Mucosa of rectum (tissue), 2 donors: ENCODE results near the gene IQGAP1.

Source experiments
- H3K27ac ChIP-seq, 2 donors: one replicate each; pipeline ENCODE4 v1.7.0; 2013; ENCODE audit warnings: inconsistent platforms in 2 of 2, low read depth in 2 of 2, low read length in 2 of 2
- H3K27me3 ChIP-seq, 2 donors: one replicate each; pipeline ENCODE4 v1.7.0; 2013; ENCODE audit warnings: low read length in 2 of 2; ENCODE audit not compliant: control insufficient read depth in 2 of 2, insufficient read depth in 2 of 2
- H3K36me3 ChIP-seq, 2 donors: one replicate each; pipeline ENCODE4 v1.7.0; 2013; ENCODE audit warnings: low read length in 2 of 2; ENCODE audit not compliant: control insufficient read depth in 2 of 2, insufficient read depth in 2 of 2
- H3K4me1 ChIP-seq, 2 donors: one replicate each; pipeline ENCODE4 v1.7.0; 2013; ENCODE audit warnings: low read length in 2 of 2, mild to moderate bottlenecking in 1 of 2; ENCODE audit not compliant: control insufficient read depth in 2 of 2, insufficient read depth in 2 of 2
- H3K4me3 ChIP-seq, 2 donors: one replicate each; pipeline ENCODE4 v1.7.0; 2013; ENCODE audit warnings: low read length in 2 of 2
- H3K9ac ChIP-seq, 2 donors: one replicate each; pipeline ENCODE4 v1.7.0; 2013; ENCODE audit warnings: low read length in 2 of 2, low read depth in 1 of 2, mild to moderate bottlenecking in 1 of 2
- H3K9me3 ChIP-seq, 2 donors: one replicate each; pipeline ENCODE4 v1.7.0; 2013; ENCODE audit warnings: low read length in 2 of 2; ENCODE audit not compliant: control insufficient read depth in 2 of 2
- donor health status: healthy.
- donor health status: Normal muscosa, but diverticular disease.

The IQGAP1 gene

GRCh38 chr15:90432253-90432652 lies 44.2 kb downstream of the IQGAP1 start:
- Histone ChIP-seq H3K27ac (no peak overlapping the region), H3K9ac (no peak overlapping the region), H3K36me3 (peaks cover 26 to 30% of the 10 kb centered on the region in 2 donors), H3K27me3 (no peaks in the 10 kb centered on the region), H3K9me3 (no peaks in the 10 kb centered on the region), H3K4me3 (no peak overlapping the region), H3K4me1 (peaks cover 0 to 11% of the 10 kb centered on the region in 2 donors)

- peaks cover 0 to 12% of the 10 kb centered on the region in 2 donors for H3K4me1 ChIP-seq
- no peak overlapping the region for H3K4me3 ChIP-seq
- peaks cover 18 to 29% of the 10 kb centered on the region in 2 donors for H3K36me3 ChIP-seq
- no peaks in the 10 kb centered on the region for H3K9me3 ChIP-seq
- H3K27me3 ChIP-seq = no peaks in the 10 kb centered on the region
- no peak overlapping the region for H3K27ac ChIP-seq
- H3K9ac ChIP-seq = no peak overlapping the region
Observed at GRCh38 chr15:90435652-90436337, 47.8 kb downstream of the IQGAP1 start.

GRCh38 chr15:90436952-90437351 lies 48.9 kb downstream of the IQGAP1 start:
- Histone ChIP-seq H3K36me3 (peaks cover 23 to 34% of the 10 kb centered on the region in 2 donors), H3K9me3 (no peaks in the 10 kb centered on the region), H3K27ac (no peak overlapping the region)

GRCh38 chr15:90437516-90437915 lies 49.5 kb downstream of the IQGAP1 start:
- Histone ChIP-seq H3K4me3 (no peak overlapping the region), H3K27me3 (no peaks in the 10 kb centered on the region), H3K9me3 (no peaks in the 10 kb centered on the region), H3K27ac (no peak overlapping the region), H3K4me1 (peaks cover 0 to 18% of the 10 kb centered on the region in 2 donors), H3K9ac (no peak overlapping the region), H3K36me3 (peaks cover 28 to 37% of the 10 kb centered on the region in 2 donors)

More at GRCh38 chr15:90436952-90437351, 48.9 kb downstream of the IQGAP1 start:
- H3K4me3 ChIP-seq = no peak overlapping the region
- no peak overlapping the region for H3K9ac ChIP-seq
- no peaks in the 10 kb centered on the region for H3K27me3 ChIP-seq
- H3K4me1 ChIP-seq = peaks cover 0 to 18% of the 10 kb centered on the region in 2 donors

GRCh38 chr15:90439946-90440345 lies 51.9 kb downstream of the IQGAP1 start:
- Histone ChIP-seq H3K27me3 (no peaks in the 10 kb centered on the region), H3K4me3 (no peak overlapping the region), H3K27ac (no peak overlapping the region), H3K9me3 (no peaks in the 10 kb centered on the region), H3K4me1 (peaks cover 0 to 17% of the 10 kb centered on the region in 2 donors), H3K9ac (no peak overlapping the region), H3K36me3 (peaks cover 36 to 43% of the 10 kb centered on the region in 2 donors)

GRCh38 chr15:90441027-90441426 lies 53.0 kb downstream of the IQGAP1 start:
- no peaks in the 10 kb centered on the region for H3K27me3 ChIP-seq
- peaks cover 39 to 45% of the 10 kb centered on the region in 2 donors for H3K36me3 ChIP-seq
- no peak overlapping the region for H3K9ac ChIP-seq
- no peak overlapping the region for H3K27ac ChIP-seq
- H3K4me1 ChIP-seq = peaks cover 0 to 8% of the 10 kb centered on the region in 2 donors
- H3K9me3 ChIP-seq = no peaks in the 10 kb centered on the region
- H3K4me3 ChIP-seq = no peak overlapping the region

GRCh38 chr15:90442423-90442822 lies 54.4 kb downstream of the IQGAP1 start:
- no peaks in the 10 kb centered on the region for H3K27me3 ChIP-seq
- H3K4me1 ChIP-seq = peaks cover 0 to 8% of the 10 kb centered on the region in 2 donors
- no peak overlapping the region for H3K9ac ChIP-seq
- no peaks in the 10 kb centered on the region for H3K9me3 ChIP-seq
- H3K36me3 ChIP-seq = peaks cover 43 to 44% of the 10 kb centered on the region in 2 donors
- no peak overlapping the region for H3K4me3 ChIP-seq
- H3K27ac ChIP-seq = no peak overlapping the region

- Histone ChIP-seq H3K9me3 (no peaks in the 10 kb centered on the region), H3K4me3 (no peak overlapping the region), H3K36me3 (peaks cover 75 to 78% of the 10 kb centered on the region in 2 donors), H3K27me3 (no peaks in the 10 kb centered on the region), H3K27ac (no peak overlapping the region), H3K4me1 (no peaks in the 10 kb centered on the region), H3K9ac (no peak overlapping the region)
Observed at GRCh38 chr15:90449206-90449735, 61.2 kb downstream of the IQGAP1 start.

- Histone ChIP-seq H3K9me3 (no peaks in the 10 kb centered on the region), H3K4me1 (no peaks in the 10 kb centered on the region), H3K9ac (no peak overlapping the region), H3K4me3 (no peak overlapping the region), H3K36me3 (peaks cover 81 to 84% of the 10 kb centered on the region in 2 donors), H3K27ac (no peak overlapping the region), H3K27me3 (no peaks in the 10 kb centered on the region)
Observed at GRCh38 chr15:90451053-90451850, 63.2 kb downstream of the IQGAP1 start.

GRCh38 chr15:90456236-90456635 lies 68.2 kb downstream of the IQGAP1 start:
- peaks cover 63 to 90% of the 10 kb centered on the region in 2 donors for H3K36me3 ChIP-seq
- H3K9me3 ChIP-seq = no peaks in the 10 kb centered on the region
- H3K4me3 ChIP-seq = no peak overlapping the region
- H3K4me1 ChIP-seq = no peaks in the 10 kb centered on the region
- no peaks in the 10 kb centered on the region for H3K27me3 ChIP-seq
- no peak overlapping the region for H3K9ac ChIP-seq
- H3K27ac ChIP-seq = no peak overlapping the region
